GM12873 (cell line): Measurements from ENCODE around the gene CAPN10.

Experiments used
- TF ChIP-seq, protein P1 (sequence below): IDR thresholded peaks from 2 replicates; pipeline ENCODE4 v1.5.1; 2012; ENCODE audit warnings: low read depth, mild to moderate bottlenecking, moderate library complexity, low read length, control low read depth; ENCODE audit not compliant: insufficient read depth; ENCODE audit errors: missing control alignments

The CAPN10 gene

DNA sequence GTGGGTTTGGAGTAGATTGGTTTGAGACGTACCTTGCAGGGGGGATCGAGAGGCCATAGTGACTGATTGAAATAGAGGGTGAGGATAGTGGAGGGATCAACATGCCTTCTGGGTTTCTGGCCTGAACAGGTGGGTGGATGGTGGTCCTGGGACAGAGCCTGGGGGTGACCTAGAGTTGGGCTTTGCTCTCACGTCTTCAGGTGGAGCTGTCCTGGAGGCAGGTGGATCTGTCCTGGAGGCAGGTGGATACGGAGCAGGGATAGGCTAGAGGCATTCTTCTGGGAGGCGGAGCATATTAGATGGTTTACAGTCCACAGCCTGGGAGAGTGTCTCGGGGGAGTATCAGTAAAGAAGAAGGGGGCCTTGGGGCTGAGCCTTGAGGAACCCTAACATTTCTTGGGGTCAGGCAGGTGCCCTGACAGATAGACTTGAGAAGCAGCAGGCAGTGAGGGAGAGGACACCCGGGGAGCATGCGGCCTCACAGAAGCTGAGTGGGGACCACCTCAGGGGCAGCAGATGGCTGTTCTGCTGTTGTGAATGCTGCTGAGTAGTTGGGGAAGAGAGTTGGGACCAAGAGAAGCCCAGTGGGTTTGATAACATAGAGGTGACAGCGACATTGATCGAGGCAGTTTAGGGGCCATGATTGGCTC, 1.6 kb downstream of the CAPN10 start:
- TF ChIP-seq, protein P1, sequence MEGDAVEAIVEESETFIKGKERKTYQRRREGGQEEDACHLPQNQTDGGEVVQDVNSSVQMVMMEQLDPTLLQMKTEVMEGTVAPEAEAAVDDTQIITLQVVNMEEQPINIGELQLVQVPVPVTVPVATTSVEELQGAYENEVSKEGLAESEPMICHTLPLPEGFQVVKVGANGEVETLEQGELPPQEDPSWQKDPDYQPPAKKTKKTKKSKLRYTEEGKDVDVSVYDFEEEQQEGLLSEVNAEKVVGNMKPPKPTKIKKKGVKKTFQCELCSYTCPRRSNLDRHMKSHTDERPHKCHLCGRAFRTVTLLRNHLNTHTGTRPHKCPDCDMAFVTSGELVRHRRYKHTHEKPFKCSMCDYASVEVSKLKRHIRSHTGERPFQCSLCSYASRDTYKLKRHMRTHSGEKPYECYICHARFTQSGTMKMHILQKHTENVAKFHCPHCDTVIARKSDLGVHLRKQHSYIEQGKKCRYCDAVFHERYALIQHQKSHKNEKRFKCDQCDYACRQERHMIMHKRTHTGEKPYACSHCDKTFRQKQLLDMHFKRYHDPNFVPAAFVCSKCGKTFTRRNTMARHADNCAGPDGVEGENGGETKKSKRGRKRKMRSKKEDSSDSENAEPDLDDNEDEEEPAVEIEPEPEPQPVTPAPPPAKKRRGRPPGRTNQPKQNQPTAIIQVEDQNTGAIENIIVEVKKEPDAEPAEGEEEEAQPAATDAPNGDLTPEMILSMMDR = no peak

DNA sequence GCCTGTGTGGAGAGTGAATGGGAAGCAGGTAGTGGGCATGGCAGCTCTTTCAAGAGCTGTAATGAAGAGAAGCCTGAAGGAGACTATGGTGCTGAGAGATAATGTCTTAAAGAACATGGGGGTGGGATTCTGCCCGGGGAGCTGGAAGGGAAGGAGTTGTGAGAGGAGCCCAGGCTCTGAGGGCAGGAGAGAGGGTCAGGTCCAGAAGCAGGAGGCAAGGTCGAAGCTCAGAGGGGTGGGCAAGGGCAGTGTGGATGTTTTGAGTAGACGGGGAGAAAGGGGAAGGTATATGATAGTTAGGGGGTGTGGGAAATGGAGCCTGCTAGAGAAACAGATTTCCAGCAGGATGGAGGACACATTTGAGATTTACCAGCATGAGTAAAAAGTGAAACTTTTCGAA, 2.1 kb downstream of the CAPN10 start:
- TF ChIP-seq, protein P1 = no peak

DNA sequence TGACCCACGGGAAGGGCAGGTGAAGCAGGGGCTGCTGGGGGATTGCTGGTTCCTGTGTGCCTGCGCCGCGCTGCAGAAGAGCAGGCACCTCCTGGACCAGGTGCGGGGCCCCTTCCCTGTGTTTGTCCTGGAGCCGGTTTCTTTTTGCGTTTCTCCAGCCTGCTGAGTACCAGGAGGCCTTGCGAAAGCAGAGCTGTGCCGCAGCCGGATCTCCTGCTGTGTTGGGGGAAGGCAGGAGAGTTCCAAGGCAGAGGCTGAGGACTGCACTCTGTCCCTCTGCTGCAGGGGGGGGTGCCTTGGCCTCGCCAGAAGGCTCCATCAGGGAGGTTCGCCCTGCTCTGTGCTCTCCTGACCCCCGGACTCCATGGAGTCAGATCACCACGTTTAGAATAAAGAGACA, 2.8 kb downstream of the CAPN10 start:
- TF ChIP-seq, protein P1 = no peak

DNA sequence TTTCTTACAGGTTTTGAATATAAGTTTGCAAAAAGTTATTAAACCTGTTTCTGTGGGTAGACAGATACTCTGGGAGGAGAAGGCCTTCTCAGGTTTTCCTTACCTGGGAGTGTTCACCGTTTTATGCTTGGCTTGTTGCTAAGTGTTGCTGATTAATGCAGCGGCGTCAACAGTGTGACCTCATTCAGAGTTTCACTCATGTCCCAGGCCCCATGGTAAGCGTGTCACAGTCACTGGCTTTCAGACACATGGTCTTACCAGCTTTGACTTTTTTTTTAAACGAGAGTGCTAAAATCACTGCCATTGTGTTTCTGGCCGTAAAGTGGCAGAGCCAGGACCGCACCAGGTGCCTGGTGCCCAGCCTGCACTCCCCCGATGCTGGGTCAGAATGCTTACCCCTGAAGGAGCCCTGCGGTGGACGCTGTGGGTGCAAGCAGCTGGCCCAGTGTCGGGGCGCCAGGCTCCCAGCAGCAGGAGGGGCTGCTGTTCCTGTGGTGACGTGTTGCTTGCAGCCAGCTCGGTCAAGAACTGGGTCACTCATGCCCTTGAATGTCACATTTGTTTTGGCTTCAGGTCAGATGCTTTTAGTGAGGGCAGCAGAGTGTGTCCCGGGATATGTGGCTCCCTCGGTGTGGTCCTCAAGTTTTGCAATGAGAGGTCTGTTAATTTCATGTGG, 3.5 kb downstream of the CAPN10 start:
- TF ChIP-seq, protein P1 = no peak

DNA sequence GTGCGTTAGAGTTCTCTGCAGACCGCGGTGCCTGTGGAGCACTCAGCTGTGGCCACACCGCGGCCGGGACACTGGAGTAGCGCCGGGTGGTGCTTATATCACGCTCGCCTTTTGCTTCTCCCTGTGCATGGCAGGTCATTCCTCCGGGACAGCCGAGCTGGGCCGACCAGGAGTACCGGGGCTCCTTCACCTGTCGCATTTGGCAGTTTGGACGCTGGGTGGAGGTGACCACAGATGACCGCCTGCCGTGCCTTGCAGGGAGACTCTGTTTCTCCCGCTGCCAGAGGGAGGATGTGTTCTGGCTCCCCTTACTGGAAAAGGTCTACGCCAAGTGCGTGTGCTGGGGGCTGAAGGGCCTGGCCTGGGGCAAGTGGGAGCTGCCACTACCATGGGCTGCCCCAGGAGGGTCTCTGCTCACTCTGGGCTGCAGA, 4.2 kb downstream of the CAPN10 start:
- TF ChIP-seq, protein P1 = no peak

DNA sequence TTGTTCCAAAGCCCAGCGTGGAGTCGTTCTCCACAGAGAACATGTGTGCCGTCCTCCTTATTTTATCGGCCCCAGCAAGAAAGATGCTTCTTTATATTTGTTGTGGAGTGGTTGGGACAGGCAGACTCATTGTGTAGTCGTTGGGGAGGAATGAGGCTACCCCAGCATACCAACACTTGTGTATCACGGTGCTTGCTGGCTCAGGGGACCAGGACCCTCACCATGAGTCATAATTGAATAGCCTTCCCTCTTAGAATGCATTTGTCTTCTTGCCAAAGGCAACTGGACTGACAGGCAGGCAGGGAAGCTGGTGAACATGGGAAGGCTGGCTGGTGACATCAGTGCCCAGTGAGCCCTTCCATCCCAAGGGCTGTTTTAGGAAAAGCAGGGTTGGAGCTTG, 4.7 kb downstream of the CAPN10 start:
- TF ChIP-seq, protein P1 = no peak

DNA sequence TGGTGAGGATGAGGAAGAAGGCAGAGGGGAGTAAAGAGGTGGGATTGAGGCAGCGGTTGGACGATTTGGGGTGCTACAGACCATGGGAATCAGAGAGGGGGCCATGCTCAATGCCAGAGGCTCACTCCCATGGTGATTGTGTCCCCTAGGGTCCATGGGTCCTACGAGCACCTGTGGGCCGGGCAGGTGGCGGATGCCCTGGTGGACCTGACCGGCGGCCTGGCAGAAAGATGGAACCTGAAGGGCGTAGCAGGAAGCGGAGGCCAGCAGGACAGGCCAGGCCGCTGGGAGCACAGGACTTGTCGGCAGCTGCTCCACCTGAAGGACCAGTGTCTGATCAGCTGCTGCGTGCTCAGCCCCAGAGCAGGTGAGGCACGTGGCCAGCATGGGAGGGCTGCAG, 5.2 kb downstream of the CAPN10 start:
- TF ChIP-seq, protein P1 = no peak
